Measurements from ENCODE around the gene MBD3L4. TPM values are rescaled to one million over a fixed set of nuclear protein-coding genes. Genes with fewer than 3 reads are reported as not detected.
"Not testable (repeated sequence)": the region's sequence is repeated elsewhere in the genome, so short reads cannot be mapped to it uniquely, and the experiment has no call there.

MBD3L4 gene
- total and polyA plus RNA-seq, 2 experiments from 2014 or later, result not detected

DNA sequence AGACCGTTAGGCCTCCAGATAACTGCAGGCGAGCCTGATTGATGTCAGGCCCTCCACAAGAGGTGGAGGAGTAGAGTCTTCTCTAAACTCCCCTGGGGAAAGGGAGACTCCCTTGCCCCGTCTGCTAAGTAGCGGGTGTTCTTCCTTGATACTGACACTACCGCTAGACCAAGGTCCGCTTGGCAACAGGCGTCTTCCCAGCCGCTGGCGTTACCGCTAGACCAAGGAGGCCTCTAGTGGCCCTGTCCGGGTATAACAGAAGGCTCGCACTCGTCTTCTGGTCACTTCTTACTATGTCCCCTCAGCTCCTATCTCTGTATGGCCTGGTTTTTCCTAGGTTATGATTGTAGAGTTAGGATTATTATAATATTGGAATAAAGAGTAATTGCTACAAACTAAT lies 27.1 kb upstream of the MBD3L4 start:
- H3K27ac ChIP-seq; H3K4me3 ChIP-seq; H3K4me1 ChIP-seq (ENCODE audit: low read depth); H3K36me3 ChIP-seq; H3K9me3 ChIP-seq (ENCODE audit: low read depth); H3K27me3 ChIP-seq: not testable (repeated sequence)
- TF ChIP-seq, protein P1, sequence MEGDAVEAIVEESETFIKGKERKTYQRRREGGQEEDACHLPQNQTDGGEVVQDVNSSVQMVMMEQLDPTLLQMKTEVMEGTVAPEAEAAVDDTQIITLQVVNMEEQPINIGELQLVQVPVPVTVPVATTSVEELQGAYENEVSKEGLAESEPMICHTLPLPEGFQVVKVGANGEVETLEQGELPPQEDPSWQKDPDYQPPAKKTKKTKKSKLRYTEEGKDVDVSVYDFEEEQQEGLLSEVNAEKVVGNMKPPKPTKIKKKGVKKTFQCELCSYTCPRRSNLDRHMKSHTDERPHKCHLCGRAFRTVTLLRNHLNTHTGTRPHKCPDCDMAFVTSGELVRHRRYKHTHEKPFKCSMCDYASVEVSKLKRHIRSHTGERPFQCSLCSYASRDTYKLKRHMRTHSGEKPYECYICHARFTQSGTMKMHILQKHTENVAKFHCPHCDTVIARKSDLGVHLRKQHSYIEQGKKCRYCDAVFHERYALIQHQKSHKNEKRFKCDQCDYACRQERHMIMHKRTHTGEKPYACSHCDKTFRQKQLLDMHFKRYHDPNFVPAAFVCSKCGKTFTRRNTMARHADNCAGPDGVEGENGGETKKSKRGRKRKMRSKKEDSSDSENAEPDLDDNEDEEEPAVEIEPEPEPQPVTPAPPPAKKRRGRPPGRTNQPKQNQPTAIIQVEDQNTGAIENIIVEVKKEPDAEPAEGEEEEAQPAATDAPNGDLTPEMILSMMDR (IDR thresholded peaks at IDR 0.05; ENCODE audit: low read depth, low read length), result peak; percentile 37
- peak in 1 of 2 donors; percentile 47 for DNase-seq (ENCODE audit: low read depth in 1 of 2, low spot score in 1 of 2)

DNA sequence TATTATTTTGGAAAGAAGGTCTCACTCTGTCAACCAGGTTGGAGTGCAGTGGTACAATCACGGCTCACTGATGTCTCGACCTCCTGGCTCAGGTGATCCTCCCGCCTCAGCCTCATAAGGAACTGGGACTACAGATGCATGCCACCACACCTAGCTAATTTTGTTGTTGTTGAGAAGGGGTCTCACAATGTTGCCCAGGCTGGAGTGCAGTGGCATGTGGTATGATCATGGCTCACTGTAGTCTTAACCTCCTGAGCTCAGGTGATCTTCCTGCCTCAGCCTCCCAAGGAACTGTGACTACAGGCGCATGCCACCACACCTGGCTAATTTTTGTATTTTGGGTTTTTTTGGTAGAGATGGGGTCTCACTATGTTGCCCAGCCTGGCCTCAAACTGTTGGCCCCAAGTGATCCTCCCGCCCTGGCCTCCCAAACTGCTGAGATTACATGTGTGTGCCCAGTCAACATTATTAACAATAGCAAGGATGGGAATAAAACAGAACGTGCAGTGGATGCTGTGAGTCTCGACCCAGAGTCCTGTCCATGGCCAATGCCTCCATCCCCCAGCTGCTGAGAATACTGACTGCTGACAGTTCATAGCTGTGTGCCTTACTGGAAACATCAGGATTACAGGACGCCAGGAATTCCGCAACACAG lies 23.9 kb upstream of the MBD3L4 start:
- Histone ChIP-seq H3K4me3 (no peak overlapping the region), H3K27me3 (no peaks in the 10 kb centered on the region), H3K9me3 (ENCODE audit: low read depth) (no peaks in the 10 kb centered on the region), H3K27ac (no peak overlapping the region), H3K4me1 (ENCODE audit: low read depth) (no peaks in the 10 kb centered on the region), H3K36me3 (no peaks in the 10 kb centered on the region)
- no peak for DNase-seq (ENCODE audit: low read depth in 1 of 2, low spot score in 1 of 2)
- TF ChIP-seq, protein P1 (IDR thresholded peaks at IDR 0.05; ENCODE audit: low read depth, low read length), result no peak

DNA sequence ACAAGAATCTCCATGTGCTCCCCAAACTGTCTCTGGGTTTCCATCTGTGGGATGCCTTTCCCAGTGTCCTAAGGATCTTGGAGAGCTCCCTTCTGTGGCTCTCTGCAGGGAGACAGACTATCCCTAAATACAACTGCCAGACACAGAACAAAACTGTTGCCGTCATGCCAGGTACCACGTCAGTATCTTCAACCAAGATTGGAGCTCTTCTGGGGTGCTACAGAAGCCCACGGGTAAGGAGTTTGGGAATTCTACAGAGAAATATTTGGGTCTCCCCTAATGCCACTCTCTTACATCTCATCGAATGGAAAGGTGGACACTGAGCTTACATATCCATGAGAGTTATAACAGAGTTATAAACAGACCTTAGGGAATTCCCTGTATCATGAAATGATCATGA lies 23.4 kb upstream of the MBD3L4 start:
- no peaks in the 10 kb centered on the region for H3K27me3 ChIP-seq
- H3K27ac ChIP-seq, result no peak overlapping the region
- TF ChIP-seq, protein P1 (IDR thresholded peaks at IDR 0.05; ENCODE audit: low read depth, low read length), result no peak
- no peaks in the 10 kb centered on the region for H3K4me1 ChIP-seq (ENCODE audit: low read depth)
- DNase-seq (ENCODE audit: low read depth in 1 of 2, low spot score in 1 of 2), result no peak
- H3K9me3 ChIP-seq (ENCODE audit: low read depth), result no peaks in the 10 kb centered on the region
- no peak overlapping the region for H3K4me3 ChIP-seq
- H3K36me3 ChIP-seq, result no peaks in the 10 kb centered on the region

DNA sequence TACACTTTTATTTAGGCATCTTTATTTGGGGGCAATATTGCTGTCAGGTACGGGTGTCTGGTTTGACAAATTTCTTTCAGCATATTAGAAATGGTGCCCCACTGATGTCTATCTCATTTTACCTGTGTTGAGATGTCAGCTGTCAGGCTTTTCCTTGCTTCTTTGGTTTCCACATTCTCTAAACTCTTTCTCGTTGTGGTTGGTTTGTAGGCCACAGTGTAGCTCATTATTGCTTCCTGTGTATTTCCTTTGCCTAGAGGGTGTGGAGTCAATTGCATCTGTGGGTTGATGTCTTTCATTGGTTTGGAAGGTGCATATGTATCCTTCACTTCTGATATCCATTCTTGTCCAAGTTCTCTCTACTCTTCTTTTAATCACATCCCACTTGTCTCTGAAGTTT lies 20.0 kb upstream of the MBD3L4 start:
- not testable (repeated sequence) for H3K27ac ChIP-seq; DNase-seq (ENCODE audit: low read depth in 1 of 2, low spot score in 1 of 2); H3K4me3 ChIP-seq; H3K27me3 ChIP-seq; H3K9me3 ChIP-seq (ENCODE audit: low read depth); H3K4me1 ChIP-seq (ENCODE audit: low read depth); H3K36me3 ChIP-seq

DNA sequence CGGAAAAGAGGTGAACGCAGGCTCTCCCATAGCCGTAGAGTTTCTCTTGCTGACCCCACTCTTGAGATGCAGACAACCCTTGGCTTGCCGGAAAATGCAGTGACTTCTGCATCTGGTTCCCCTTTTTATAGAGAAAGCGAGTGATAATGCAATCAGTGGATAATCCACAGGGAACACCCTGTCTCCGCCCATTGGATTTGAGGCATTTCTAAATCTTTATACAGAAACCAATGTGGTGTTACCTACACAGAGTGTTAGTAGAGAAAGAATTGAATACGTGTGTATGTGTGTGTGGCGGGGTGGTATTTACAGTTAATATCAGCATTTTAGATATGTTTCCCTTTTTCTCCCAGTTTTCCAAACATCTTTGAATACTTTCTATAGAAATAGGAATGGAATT lies 18.6 kb upstream of the MBD3L4 start, which contains the start of gene MBD3L3:
MBD3L3 (minus strand) TSS at position 101 of the 400 bp plus-strand sequence; CDS start at position 30, 71 bp downstream.
- not testable (repeated sequence) for H3K9me3 ChIP-seq (ENCODE audit: low read depth)

DNA sequence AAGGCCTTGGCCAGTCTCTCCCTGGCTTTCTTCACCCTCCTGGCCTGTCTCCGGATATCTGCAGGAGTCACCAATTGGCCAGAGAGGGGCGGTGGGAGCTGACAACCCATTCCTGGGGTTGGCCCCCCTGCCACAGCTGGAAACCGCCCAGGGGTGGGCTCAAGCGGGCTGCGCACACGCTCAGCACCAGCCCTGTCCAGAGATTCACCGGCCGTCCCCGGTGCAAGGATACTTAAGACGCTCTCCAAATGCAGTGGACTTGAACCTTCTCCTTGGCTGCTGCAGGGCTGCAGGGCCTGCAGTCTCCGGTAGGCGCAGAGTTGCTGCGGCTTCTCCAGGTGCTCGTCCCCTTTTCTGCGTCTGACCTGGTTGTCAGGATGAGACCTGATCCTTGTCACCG lies 16.4 kb upstream of the MBD3L4 start:
- H3K9me3 ChIP-seq (ENCODE audit: low read depth); H3K36me3 ChIP-seq; H3K27ac ChIP-seq; DNase-seq (ENCODE audit: low read depth in 1 of 2, low spot score in 1 of 2); H3K4me3 ChIP-seq; H3K27me3 ChIP-seq; H3K4me1 ChIP-seq (ENCODE audit: low read depth): not testable (repeated sequence)

More for the DNA sequence above, 18.6 kb upstream of the MBD3L4 start, which contains the start of gene MBD3L3:
- DNase-seq (ENCODE audit: low read depth in 1 of 2, low spot score in 1 of 2); H3K4me1 ChIP-seq (ENCODE audit: low read depth); H3K27me3 ChIP-seq; H3K27ac ChIP-seq; H3K36me3 ChIP-seq; H3K4me3 ChIP-seq: not testable (repeated sequence)

DNA sequence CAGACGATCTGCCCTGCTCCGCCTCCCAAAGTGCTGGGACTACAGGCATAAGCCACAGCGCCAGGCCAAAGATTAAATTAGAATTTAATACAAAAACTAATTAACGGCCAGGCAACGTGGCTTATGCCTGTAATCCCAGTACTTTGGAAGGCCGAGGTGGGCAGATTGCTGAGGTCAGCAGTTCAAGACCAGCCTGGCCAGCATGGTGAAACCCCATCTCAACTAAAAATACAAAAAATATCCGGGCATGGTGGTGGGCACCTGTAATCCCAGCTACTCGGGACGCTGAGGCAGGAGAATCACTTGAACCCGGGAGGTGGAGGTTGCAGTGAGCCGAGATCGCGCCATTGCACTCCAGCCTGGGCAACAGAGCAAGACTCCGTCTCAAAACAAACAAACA lies 15.7 kb upstream of the MBD3L4 start:
- not testable (repeated sequence) for DNase-seq (ENCODE audit: low read depth in 1 of 2, low spot score in 1 of 2); H3K36me3 ChIP-seq; H3K4me3 ChIP-seq; H3K27me3 ChIP-seq; H3K27ac ChIP-seq; H3K4me1 ChIP-seq (ENCODE audit: low read depth); H3K9me3 ChIP-seq (ENCODE audit: low read depth)

DNA sequence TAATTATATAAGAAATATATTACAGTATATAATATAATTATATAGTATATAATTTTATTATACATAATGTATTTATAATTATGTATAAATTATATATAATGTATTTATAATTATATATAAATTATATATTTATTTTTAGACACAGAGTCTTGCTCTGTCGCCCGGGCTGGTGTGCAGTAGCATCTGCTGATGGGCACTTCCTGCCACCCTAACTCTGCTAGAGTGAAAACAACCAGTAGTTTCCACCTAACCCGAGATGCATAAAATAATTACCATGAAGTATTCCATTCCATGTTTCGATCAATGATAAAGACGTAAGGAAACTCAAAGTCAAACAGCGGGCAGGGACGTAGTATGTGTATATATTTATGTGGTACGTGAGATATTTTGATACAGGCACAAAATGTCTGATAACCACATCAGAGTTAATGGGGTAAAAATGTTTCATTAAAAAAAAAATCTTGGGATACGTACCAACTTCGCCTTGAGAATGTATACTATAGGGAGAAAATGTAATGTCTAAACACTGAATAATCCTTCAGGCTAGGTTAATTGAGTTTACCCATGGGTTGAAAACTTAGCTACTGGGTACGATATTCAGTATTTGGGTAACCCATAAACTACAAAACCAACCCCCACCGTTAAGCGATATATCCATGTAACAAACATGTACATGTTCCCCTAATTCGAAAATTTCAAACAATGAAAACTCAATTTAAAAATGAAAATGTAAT lies 14.8 kb upstream of the MBD3L4 start:
- H3K9me3 ChIP-seq (ENCODE audit: low read depth); H3K4me1 ChIP-seq (ENCODE audit: low read depth); H3K4me3 ChIP-seq; DNase-seq (ENCODE audit: low read depth in 1 of 2, low spot score in 1 of 2); H3K36me3 ChIP-seq; H3K27ac ChIP-seq; H3K27me3 ChIP-seq: not testable (repeated sequence)

DNA sequence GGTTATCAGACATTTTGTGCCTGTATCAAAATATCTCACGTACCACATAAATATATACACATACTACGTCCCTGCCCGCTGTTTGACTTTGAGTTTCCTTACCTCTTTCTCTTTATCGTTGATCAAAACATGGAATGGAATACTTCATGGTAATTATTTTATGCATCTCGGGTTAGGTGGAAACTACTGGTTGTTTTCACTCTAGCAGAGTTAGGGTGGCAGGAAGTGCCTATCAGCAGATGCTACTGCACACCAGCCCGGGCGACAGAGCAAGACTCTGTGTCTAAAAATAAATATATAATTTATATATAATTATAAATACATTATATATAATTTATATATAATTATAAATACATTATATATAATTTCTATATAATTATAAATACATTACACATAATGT lies 12.9 kb upstream of the MBD3L4 start:
- not testable (repeated sequence) for H3K27ac ChIP-seq; DNase-seq (ENCODE audit: low read depth in 1 of 2, low spot score in 1 of 2); H3K4me1 ChIP-seq (ENCODE audit: low read depth); H3K4me3 ChIP-seq; H3K27me3 ChIP-seq; H3K9me3 ChIP-seq (ENCODE audit: low read depth); H3K36me3 ChIP-seq

DNA sequence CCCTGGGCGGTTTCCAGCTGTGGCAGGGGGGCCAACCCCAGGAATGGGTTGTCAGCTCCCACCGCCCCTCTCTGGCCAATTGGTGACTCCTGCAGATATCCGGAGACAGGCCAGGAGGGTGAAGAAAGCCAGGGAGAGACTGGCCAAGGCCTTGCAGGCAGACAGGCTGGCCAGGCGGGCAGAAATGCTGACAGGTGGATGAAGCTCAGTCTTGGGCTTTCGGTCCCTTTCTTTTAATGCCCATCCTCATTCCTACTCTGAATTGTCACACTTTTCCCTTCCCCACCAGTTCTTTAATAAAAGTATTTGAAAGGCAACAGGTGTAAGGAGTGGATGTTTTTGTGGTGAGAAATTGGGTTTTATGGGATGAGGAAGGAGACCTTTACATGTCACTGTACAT lies 11.4 kb upstream of the MBD3L4 start:
- not testable (repeated sequence) for DNase-seq (ENCODE audit: low read depth in 1 of 2, low spot score in 1 of 2); H3K4me3 ChIP-seq; H3K4me1 ChIP-seq (ENCODE audit: low read depth); H3K9me3 ChIP-seq (ENCODE audit: low read depth); H3K36me3 ChIP-seq; H3K27me3 ChIP-seq; H3K27ac ChIP-seq

DNA sequence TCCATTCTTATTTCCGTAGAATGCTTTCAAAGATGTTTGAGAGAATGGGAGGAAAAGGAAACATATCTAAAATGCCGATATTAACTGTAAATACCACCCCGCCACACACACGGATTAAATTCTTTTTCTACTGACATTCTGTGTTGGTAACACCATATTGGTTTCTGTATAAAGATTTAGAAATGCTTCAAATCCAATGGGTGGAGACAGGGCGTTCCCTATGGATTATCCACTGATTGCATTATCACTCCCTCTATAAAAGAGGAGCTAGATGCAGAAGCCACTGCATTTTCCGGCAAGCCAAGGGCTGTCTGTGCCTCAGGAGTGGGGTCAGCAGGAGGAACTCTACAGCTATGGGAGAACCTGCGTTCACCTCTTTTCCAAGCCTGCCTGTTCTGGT lies 9.0 kb upstream of the MBD3L4 start, which contains the start of gene MBD3L2:
MBD3L2 (plus strand) TSS at position 301 of the 400 bp plus-strand sequence; CDS start at position 354, 53 bp downstream.
- H3K36me3 ChIP-seq; H3K9me3 ChIP-seq (ENCODE audit: low read depth); DNase-seq (ENCODE audit: low read depth in 1 of 2, low spot score in 1 of 2); H3K27me3 ChIP-seq; H3K4me1 ChIP-seq (ENCODE audit: low read depth); H3K27ac ChIP-seq; H3K4me3 ChIP-seq: not testable (repeated sequence)

All from cardiac muscle cell (in vitro differentiated cells and primary cell).